K562 (cell line): Measurements from ENCODE around the gene CCDC97. TPM values are rescaled to one million over a fixed set of nuclear protein-coding genes. Genes with fewer than 3 reads are reported as not detected.
A peak's percentile ranks its signal among the peaks of the same experiment; 100 is the strongest.

Source experiments
- BCL6 ChIP-seq: fragments of 250-450 bp; sonication (Bioruptor Pico); IDR thresholded peaks from 2 replicates; pipeline ENCODE4 v1.4.0; 2020
- BHLHE40 ChIP-seq: IDR thresholded peaks from 2 replicates; pipeline ENCODE4 v1.6.1; 2011; ENCODE audit warnings: low read length, improper control_type of control experiment
- BRD4 ChIP-seq: fragments of 200-600 bp; sonication (generic); IDR thresholded peaks from 2 replicates; pipeline ENCODE4 v1.6.1; 2017; ENCODE audit warnings: inconsistent platforms
- BRD9 ChIP-seq: fragments of 450-650 bp; IDR thresholded peaks from 2 replicates; pipeline ENCODE4 v1.6.1; 2018; ENCODE audit warnings: low read depth; ENCODE audit not compliant: partially characterized antibody
- CLOCK ChIP-seq: fragments of 250-450 bp; sonication (Bioruptor Pico); IDR thresholded peaks from 2 replicates; pipeline ENCODE4 v1.4.0; 2020; ENCODE audit warnings: mild to moderate bottlenecking, moderate library complexity, borderline replicate concordance
- FOS ChIP-seq: IDR thresholded peaks from 3 replicates; pipeline ENCODE4 v1.6.1; 2011; ENCODE audit not compliant: insufficient read length; ENCODE audit errors: extremely low read depth
- ID3 ChIP-seq, 2 experiments: fragments of 250-450 bp in 1 of 2; fragments of 450-650 bp in 1 of 2; sonication (Bioruptor Pico) in 1 of 2; IDR thresholded peaks; 2 replicates each; pipeline versions ENCODE4 v1.6.1 to v1.8.0; 2016 to 2021; ENCODE audit warnings: mild to moderate bottlenecking in 2 of 2, moderate library complexity in 2 of 2, missing compliant biosample characterization in 1 of 2, missing genetic modification characterization in 1 of 2
- MXD1 ChIP-seq: fragments of 250-450 bp; sonication (Bioruptor Pico); IDR thresholded peaks from 2 replicates; pipeline ENCODE4 v1.8.0; 2021; ENCODE audit warnings: borderline replicate concordance, mild to moderate bottlenecking, moderate library complexity; ENCODE audit not compliant: poor library complexity, severe bottlenecking
- NCOA6 ChIP-seq: fragments of 450-650 bp; IDR thresholded peaks from 2 replicates; pipeline ENCODE4 v1.6.1; 2017; ENCODE audit warnings: mild to moderate bottlenecking
- PML ChIP-seq: IDR thresholded peaks from 2 replicates; pipeline ENCODE4 v1.6.1; 2012; ENCODE audit warnings: low read length, inconsistent platforms
- RFX7 ChIP-seq: fragments of 250-450 bp; sonication (Bioruptor Pico); IDR thresholded peaks from 2 replicates; pipeline ENCODE4 v1.5.1; 2021; ENCODE audit warnings: mild to moderate bottlenecking
- SOX6 ChIP-seq: fragments of 450-650 bp; IDR thresholded peaks from 2 replicates; pipeline ENCODE4 v1.6.1; 2014; ENCODE audit warnings: mild to moderate bottlenecking
- ZFX ChIP-seq: sonication (generic); formaldehyde crosslinking; IDR thresholded peaks from 2 replicates; pipeline ENCODE4 v1.8.0; 2022; ENCODE audit warnings: mild to moderate bottlenecking, missing genetic modification reagents, moderate library complexity
- ZNF318 ChIP-seq, 2 experiments: fragments of 450-650 bp; IDR thresholded peaks; 2 replicates each; pipeline ENCODE4 v1.6.1; 2016; ENCODE audit warnings: mild to moderate bottlenecking in 2 of 2, borderline replicate concordance in 1 of 2, low read depth in 1 of 2, moderate library complexity in 1 of 2
- ZNF766 ChIP-seq: fragments of 200-800 bp; sonication (Bioruptor generic); conservative IDR thresholded peaks from 2 replicates; pipeline ENCODE4 v1.6.1; 2016; ENCODE audit warnings: missing genetic modification characterization, missing compliant biosample characterization
- ZNF77 ChIP-seq: fragments of 250-450 bp; sonication (Bioruptor Pico); IDR thresholded peaks from 2 replicates; pipeline ENCODE4 v1.5.0; 2020
- polyA plus RNA-seq, 8 experiments: library from polyadenylated mRNA; depleted of rRNA in 4 of 8; stranded (reverse) in 5 of 8; unstranded in 3 of 8; fragments of >200 nt; fragmentation: Nextera tagmentation in 2 of 8; fragmentation: Illumina TruSeq in 1 of 8; extraction: Ambion mirVana in 2 of 8; extraction: Trizol in 1 of 8; gene quantifications; 2 replicates each; pipeline versions ENCODE4 v1.2.1 to v1.2.3, GENCODE V29; 2011 to 2014; ENCODE audit warnings: inconsistent platforms in 1 of 8, missing spikeins in 1 of 8
- total RNA-seq, 7 experiments: library from RNA; depleted of rRNA in 6 of 7; stranded (reverse); fragments of >200 nt in 6 of 7; fragmentation: Illumina TruSeq in 2 of 7; extraction: Trizol in 2 of 7; gene quantifications; 2 replicates each; pipeline versions ENCODE4 v1.2.1 to v1.2.3, GENCODE V29; 2011 to 2021; ENCODE audit warnings: low replicate concordance in 1 of 7

The CCDC97 gene
- total and polyA plus RNA-seq, 9 of the 15 experiments (the other 6 are each of a cell fraction or from before 2014, with no cell fraction given), result 0.60 to 16.5 (median 7.0) TPM

GRCh38 chr19:41263042-41263849 lies 46.7 kb upstream of the CCDC97 start (continued):
- TF ChIP-seq ID3 (CRISPR knock-in tag; IDR thresholded peaks at IDR 0.05) (no peak), ID3 (tag; IDR thresholded peaks at IDR 0.05) (0 out of 2 replicates have a peak, but pooled peaks have one; percentile 68), BRD4 (0 out of 2 replicates have a peak, but pooled peaks have one; percentile 44), ZNF318 (IDR thresholded peaks at IDR 0.05; ENCODE audit: borderline replicate concordance in 1 of 2, low read depth in 1 of 2) (no peak), CLOCK (no peak), ZFX (CRISPR knock-in tag) (no peak), ZNF77 (CRISPR knock-in tag) (no peak), NCOA6 (no peak), BHLHE40 (0 out of 2 replicates have a peak, but pooled peaks have one; percentile 30), SOX6 (peak; percentile 63), RFX7 (CRISPR knock-in tag) (no peak), MXD1 (CRISPR knock-in tag) (no peak), BRD9 (peak; percentile 92), PML (peak; percentile 44), FOS (no peak), ZNF766 (CRISPR knock-in tag) (no peak), BCL6 (CRISPR knock-in tag) (no peak)
